CD4-positive, alpha-beta T cell (primary cell): Measurements from ENCODE around the gene OPCML. TPM values are rescaled to one million over a fixed set of nuclear protein-coding genes. Genes with fewer than 3 reads are reported as not detected.

ENCODE experiments used
- ATAC-seq: fragments of 200-7000 bp; cut with Tn5 transposase; one replicate; pipeline ENCODE4 v1.10.0; 2022; ENCODE audit warnings: mild to moderate bottlenecking; ENCODE audit not compliant: poor library complexity
- CTCF ChIA-PET: fragments of 350-600 bp; sonication (Branson Sonifier 250); formaldehyde crosslinking; loops from one replicate; lab custom pipeline; 2021; ENCODE audit warnings: antibody characterized with exemption, inconsistent platforms; lab: Charles Lee
- POLR2A ChIA-PET: fragments of 350-600 bp; sonication (Branson Sonifier 250); formaldehyde crosslinking; loops from one replicate; lab custom pipeline; 2021; ENCODE audit warnings: antibody characterized with exemption, inconsistent platforms; lab: Charles Lee
- DNase-seq, 14 experiments: peaks; one replicate each; pipeline ENCODE4 v3.0.0-alpha.2; 2013 to 2020; ENCODE audit warnings: mixed read lengths in 2 of 14
- H3K27ac ChIP-seq, 2 donors: one replicate each; pipeline versions ENCODE4 v1.5.1 to v1.7.0; 2013; ENCODE audit warnings: low read length in 2 of 2, low read depth in 1 of 2, mild to moderate bottlenecking in 1 of 2
- H3K27me3 ChIP-seq, 2 experiments: 1 replicate in 1 of 2; 2 replicates in 1 of 2; pipeline versions ENCODE4 v1.6.1 to v1.7.0; 2013; ENCODE audit warnings: low read length in 2 of 2, control low read depth in 1 of 2, mild to moderate bottlenecking in 1 of 2, moderate library complexity in 1 of 2; ENCODE audit not compliant: insufficient read depth in 2 of 2, control insufficient read depth in 1 of 2
- H3K36me3 ChIP-seq: one replicate; pipeline ENCODE4 v1.6.1; 2013; ENCODE audit warnings: low read length, control low read depth; ENCODE audit not compliant: insufficient read depth
- H3K4me1 ChIP-seq: one replicate; pipeline ENCODE4 v1.6.1; 2013; ENCODE audit warnings: low read length, control low read depth; ENCODE audit not compliant: insufficient read depth
- H3K4me3 ChIP-seq: one replicate; pipeline ENCODE4 v1.5.1; 2013; ENCODE audit warnings: mild to moderate bottlenecking, low read length, moderate library complexity
- H3K9me3 ChIP-seq, 2 experiments: 1 replicate in 1 of 2; 2 replicates in 1 of 2; pipeline versions ENCODE4 v1.6.1 to v1.7.0; 2013; ENCODE audit warnings: low read length in 2 of 2, mild to moderate bottlenecking in 2 of 2, control low read depth in 1 of 2, moderate library complexity in 1 of 2; ENCODE audit not compliant: control insufficient read depth in 1 of 2, insufficient read depth in 1 of 2
- H3K27ac Mint-ChIP-seq: one replicate; pipeline ENCODE4 v1.8.0; 2020; ENCODE audit warnings: mixed read lengths
- H3K27me3 Mint-ChIP-seq: one replicate; pipeline ENCODE4 v1.8.0; 2021; ENCODE audit warnings: mixed read lengths
- H3K36me3 Mint-ChIP-seq: one replicate; pipeline ENCODE4 v1.8.0; 2021; ENCODE audit warnings: low read depth, mixed read lengths
- H3K4me1 Mint-ChIP-seq: one replicate; pipeline ENCODE4 v1.8.0; 2021; ENCODE audit warnings: low read depth, mixed read lengths
- H3K4me3 Mint-ChIP-seq: one replicate; pipeline ENCODE4 v1.8.0; 2020; ENCODE audit warnings: mild to moderate bottlenecking, mixed read lengths
- H3K9me3 Mint-ChIP-seq: one replicate; pipeline ENCODE4 v1.8.0; 2020; ENCODE audit warnings: mixed read lengths
- intact Hi-C, 2 experiments: fragments of 100-400 bp; cut with DNase I in 1 of 2; cut with micrococcal nuclease in 1 of 2; formaldehyde crosslinking; loops; one replicate each; pipeline versions ENCODE4 v1.15.1 to v1.9.0; 2023 to 2025; cut with DNase I, micrococcal nuclease
- total RNA-seq, 174 experiments: library from RNA in 2 of 174; stranded (reverse) in 2 of 174; gene quantifications; one replicate each; pipeline ENCODE4 v1.2.3 and lab custom pipeline; 2021 to 2026
- TF ChIP-seq, protein P1 (sequence below): fragments of 200-600 bp; IDR thresholded peaks from one replicate; pipeline ENCODE4 v1.8.0; 2022; ENCODE audit warnings: antibody characterized with exemption, mild to moderate bottlenecking

Gene OPCML
- total RNA-seq, 2 experiments from 2014 or later: not detected

DNA sequence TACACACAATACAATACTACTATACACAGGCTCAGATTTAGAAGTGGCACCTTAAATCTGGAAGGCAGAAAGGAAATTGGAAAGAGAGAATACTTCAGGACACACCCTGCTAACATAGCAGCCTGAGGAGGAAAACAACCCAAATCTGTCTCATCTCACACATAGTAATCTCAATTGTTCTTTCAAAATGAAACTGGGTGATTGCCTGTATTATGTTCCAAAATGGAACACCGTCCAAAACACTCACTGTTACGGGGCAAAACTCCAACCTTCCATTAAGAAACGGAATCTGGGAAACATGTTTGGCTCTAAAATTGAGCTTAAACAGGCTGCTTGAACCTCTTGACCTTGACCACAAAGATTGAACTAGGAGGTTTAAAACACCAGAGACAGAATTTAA is 572.6 kb downstream of the OPCML start:
- no peaks in the 10 kb centered on the region for H3K4me1 ChIP-seq
- Mint-ChIP-seq H3K27ac (no peak overlapping the region), H3K9me3 (peaks cover 3% of the 10 kb centered on the region), H3K36me3 (no peaks in the 10 kb centered on the region), H3K4me1 (no peaks in the 10 kb centered on the region), H3K4me3 (no peak overlapping the region), H3K27me3 (peaks cover 14% of the 10 kb centered on the region)
- intact Hi-C loops: no loop called here
- ATAC-seq (no peak), DNase-seq (no peak)
- no peaks in the 10 kb centered on the region for H3K36me3 ChIP-seq
- no peak overlapping the region for H3K4me3 ChIP-seq
- TF ChIP-seq, protein P1, sequence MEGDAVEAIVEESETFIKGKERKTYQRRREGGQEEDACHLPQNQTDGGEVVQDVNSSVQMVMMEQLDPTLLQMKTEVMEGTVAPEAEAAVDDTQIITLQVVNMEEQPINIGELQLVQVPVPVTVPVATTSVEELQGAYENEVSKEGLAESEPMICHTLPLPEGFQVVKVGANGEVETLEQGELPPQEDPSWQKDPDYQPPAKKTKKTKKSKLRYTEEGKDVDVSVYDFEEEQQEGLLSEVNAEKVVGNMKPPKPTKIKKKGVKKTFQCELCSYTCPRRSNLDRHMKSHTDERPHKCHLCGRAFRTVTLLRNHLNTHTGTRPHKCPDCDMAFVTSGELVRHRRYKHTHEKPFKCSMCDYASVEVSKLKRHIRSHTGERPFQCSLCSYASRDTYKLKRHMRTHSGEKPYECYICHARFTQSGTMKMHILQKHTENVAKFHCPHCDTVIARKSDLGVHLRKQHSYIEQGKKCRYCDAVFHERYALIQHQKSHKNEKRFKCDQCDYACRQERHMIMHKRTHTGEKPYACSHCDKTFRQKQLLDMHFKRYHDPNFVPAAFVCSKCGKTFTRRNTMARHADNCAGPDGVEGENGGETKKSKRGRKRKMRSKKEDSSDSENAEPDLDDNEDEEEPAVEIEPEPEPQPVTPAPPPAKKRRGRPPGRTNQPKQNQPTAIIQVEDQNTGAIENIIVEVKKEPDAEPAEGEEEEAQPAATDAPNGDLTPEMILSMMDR: no peak
- peaks cover 0 to 7% of the 10 kb centered on the region in 2 experiments for H3K9me3 ChIP-seq
- ChIA-PET POLR2A (no interaction called here), CTCF (no interaction called here)
- no peak overlapping the region for H3K27ac ChIP-seq
- H3K27me3 ChIP-seq: no peaks in the 10 kb centered on the region

DNA sequence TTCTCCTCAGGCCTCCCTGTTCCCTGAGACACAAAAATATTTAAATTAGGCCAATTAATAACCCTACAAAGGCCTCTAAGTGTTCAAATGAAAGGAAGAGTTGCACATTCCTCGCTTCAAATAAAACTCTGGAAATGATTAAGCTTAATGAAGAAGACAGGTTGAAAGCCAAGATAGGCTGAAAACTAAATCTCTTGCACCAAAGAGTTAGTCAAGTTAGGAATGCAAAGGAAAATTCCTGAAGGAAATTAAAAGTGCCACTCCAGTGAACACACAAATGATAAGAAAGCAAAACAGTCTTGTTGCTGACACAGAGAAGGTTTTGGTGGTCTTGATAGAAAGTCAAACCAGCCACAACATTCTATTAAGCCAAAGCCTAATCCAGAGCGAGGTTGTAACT is 574.4 kb downstream of the OPCML start:
- ATAC-seq (no peak), DNase-seq (no peak)
- intact Hi-C loops: no loop called here
- TF ChIP-seq, protein P1: no peak
- Histone ChIP-seq H3K9me3 (peaks cover 0 to 3% of the 10 kb centered on the region in 2 experiments), H3K4me1 (no peaks in the 10 kb centered on the region), H3K36me3 (no peaks in the 10 kb centered on the region), H3K4me3 (no peak overlapping the region), H3K27ac (no peak overlapping the region), H3K27me3 (no peaks in the 10 kb centered on the region)
- Mint-ChIP-seq H3K4me3 (no peak overlapping the region), H3K4me1 (no peaks in the 10 kb centered on the region), H3K27me3 (peaks cover 14% of the 10 kb centered on the region), H3K36me3 (no peaks in the 10 kb centered on the region), H3K27ac (no peak overlapping the region), H3K9me3 (peaks cover 3% of the 10 kb centered on the region)
- ChIA-PET CTCF (no interaction called here), POLR2A (interaction anchor here (0.6 kb wide), 1 partner anchor 190 kb away, joined by 4 read pairs; no protein-coding TSS in a partner anchor)

DNA sequence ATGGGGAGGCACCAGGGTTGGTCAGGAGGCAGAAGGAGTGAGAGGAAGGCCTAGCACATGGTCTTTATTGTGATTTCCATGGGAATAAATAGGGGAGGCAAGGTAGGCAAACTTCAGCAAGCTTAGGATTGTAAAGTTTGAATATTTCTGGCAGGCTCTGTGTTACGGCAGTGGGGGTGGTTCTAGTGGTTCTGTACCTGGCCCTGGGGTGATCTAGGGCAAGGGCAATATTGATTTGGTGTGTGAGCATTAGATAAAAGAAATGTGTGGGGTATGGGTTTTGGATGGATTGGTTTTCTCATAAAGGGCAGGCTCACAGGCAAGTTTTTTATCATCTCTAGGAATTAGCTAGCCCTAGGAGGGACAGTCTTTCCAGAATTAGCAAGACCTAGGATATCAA is 584.0 kb downstream of the OPCML start:
- no peaks in the 10 kb centered on the region for H3K36me3 Mint-ChIP-seq
- Histone ChIP-seq H3K27ac (no peak overlapping the region), H3K36me3 (no peaks in the 10 kb centered on the region), H3K4me3 (no peak overlapping the region), H3K4me1 (no peaks in the 10 kb centered on the region), H3K27me3 (peaks cover 6 to 8% of the 10 kb centered on the region in 2 experiments), H3K9me3 (peaks cover 0 to 12% of the 10 kb centered on the region in 2 experiments)
- intact Hi-C loops: loop anchor here in 1 of 2 experiments (10.0 kb wide), 1 partner anchor 673 kb away; no protein-coding TSS in a partner anchor
- no peak for DNase-seq
- no peaks in the 10 kb centered on the region for H3K4me1 Mint-ChIP-seq
- H3K27me3 Mint-ChIP-seq: peaks cover 31% of the 10 kb centered on the region
- TF ChIP-seq, protein P1: no peak
- no peak for ATAC-seq
- POLR2A ChIA-PET: no interaction called here
- CTCF ChIA-PET: no interaction called here
- H3K27ac Mint-ChIP-seq: no peak overlapping the region
- H3K9me3 Mint-ChIP-seq: no peaks in the 10 kb centered on the region
- H3K4me3 Mint-ChIP-seq: no peak overlapping the region
